Neuronal stem cell (in vitro differentiated cells): ENCODE data around the gene CAMLG. TPM values are rescaled to one million over a fixed set of nuclear protein-coding genes. Genes with fewer than 3 reads are reported as not detected.
"Not testable (repeated sequence)": the region's sequence is repeated elsewhere in the genome, so short reads cannot be mapped to it uniquely, and the experiment has no call there.

Experiments used
- DNase-seq: peaks from one replicate; pipeline ENCODE4 v3.0.0-alpha.2; 2013; ENCODE audit warnings: low spot score
- H2AFZ ChIP-seq: one replicate; pipeline ENCODE4 v1.6.1; 2013; ENCODE audit warnings: mild to moderate bottlenecking, low read length, inconsistent platforms
- H2AK5ac ChIP-seq: 2 replicates; pipeline ENCODE4 v1.6.1; 2013; ENCODE audit warnings: low read depth, mild to moderate bottlenecking, inconsistent platforms, low read length, moderate library complexity, mixed read lengths
- H2BK120ac ChIP-seq: 2 replicates; pipeline ENCODE4 v1.6.1; 2013; ENCODE audit warnings: low read depth, mild to moderate bottlenecking, inconsistent platforms, low read length, moderate library complexity, mixed read lengths
- H2BK12ac ChIP-seq: one replicate; pipeline ENCODE4 v1.6.1; 2013; ENCODE audit warnings: low read length, inconsistent platforms
- H2BK15ac ChIP-seq: 2 replicates; pipeline ENCODE4 v1.6.1; 2013; ENCODE audit warnings: mild to moderate bottlenecking, low read length, inconsistent platforms, mixed read lengths
- H2BK5ac ChIP-seq: one replicate; pipeline ENCODE4 v1.6.1; 2013; ENCODE audit warnings: inconsistent platforms, mild to moderate bottlenecking, low read length, moderate library complexity
- H3K14ac ChIP-seq: one replicate; pipeline ENCODE4 v1.6.1; 2013; ENCODE audit warnings: low read length, inconsistent platforms
- H3K18ac ChIP-seq: 2 replicates; pipeline ENCODE4 v1.6.1; 2013; ENCODE audit warnings: low read length, inconsistent platforms
- H3K23ac ChIP-seq: 2 replicates; pipeline ENCODE4 v1.6.1; 2013; ENCODE audit warnings: low read depth, mild to moderate bottlenecking, mixed read lengths, low read length, inconsistent platforms; ENCODE audit not compliant: poor library complexity
- H3K27ac ChIP-seq: replicated peaks from 3 replicates; pipeline ENCODE4 v1.5.1; 2013; ENCODE audit warnings: low read length, inconsistent platforms
- H3K27me3 ChIP-seq, 3 experiments: 2 replicates each; pipeline ENCODE4 v1.6.1; 2013; ENCODE audit warnings: low read length in 3 of 3, mild to moderate bottlenecking in 2 of 3, inconsistent platforms in 1 of 3, low read depth in 1 of 3, mixed read lengths in 1 of 3, moderate library complexity in 1 of 3; ENCODE audit not compliant: control insufficient read depth in 3 of 3, insufficient read depth in 3 of 3
- H3K36me3 ChIP-seq, 2 donors: replicated peaks in 1 of 2; 2 replicates each; pipeline ENCODE4 v1.6.1; 2013; ENCODE audit warnings: low read length in 2 of 2; ENCODE audit not compliant: control insufficient read depth in 2 of 2, insufficient read depth in 2 of 2
- H3K4ac ChIP-seq: 2 replicates; pipeline ENCODE4 v1.6.1; 2013; ENCODE audit warnings: inconsistent platforms, mild to moderate bottlenecking, low read length, moderate library complexity
- H3K4me1 ChIP-seq, 2 donors: 1 replicate in 1 of 2; 2 replicates in 1 of 2; pipeline ENCODE4 v1.6.1; 2013; ENCODE audit warnings: low read length in 2 of 2, low read depth in 1 of 2; ENCODE audit not compliant: control insufficient read depth in 2 of 2, insufficient read depth in 1 of 2
- H3K4me2 ChIP-seq: one replicate; pipeline ENCODE4 v1.6.1; 2013; ENCODE audit warnings: mild to moderate bottlenecking, low read length, inconsistent platforms; ENCODE audit not compliant: insufficient read depth, poor library complexity, severe bottlenecking
- H3K4me3 ChIP-seq, 2 donors: 2 replicates each; pipeline ENCODE4 v1.5.1; 2013; ENCODE audit warnings: low read length in 2 of 2, mild to moderate bottlenecking in 2 of 2, inconsistent platforms in 1 of 2, moderate library complexity in 1 of 2
- H3K79me1 ChIP-seq: one replicate; pipeline ENCODE4 v1.6.1; 2013; ENCODE audit warnings: low read depth, mild to moderate bottlenecking, inconsistent platforms, low read length, moderate library complexity
- H3K9ac ChIP-seq: one replicate; pipeline ENCODE4 v1.6.1; 2013; ENCODE audit warnings: mild to moderate bottlenecking, low read depth, low read length, inconsistent platforms; ENCODE audit not compliant: poor library complexity
- H3K9me3 ChIP-seq, 2 donors: replicated peaks in 1 of 2; 2 replicates each; pipeline versions ENCODE3 to v1.6.1; 2013; ENCODE audit warnings: low read length in 2 of 2, mild to moderate bottlenecking in 2 of 2, inconsistent platforms in 1 of 2, low read depth in 1 of 2, mixed read lengths in 1 of 2, moderate library complexity in 1 of 2; ENCODE audit not compliant: control insufficient read depth in 2 of 2, insufficient read depth in 1 of 2
- H4K8ac ChIP-seq: one replicate; pipeline ENCODE4 v1.6.1; 2013; ENCODE audit warnings: low read depth, mild to moderate bottlenecking, inconsistent platforms, low read length, moderate library complexity
- H4K91ac ChIP-seq: one replicate; pipeline ENCODE4 v1.6.1; 2013; ENCODE audit warnings: low read length, low read depth, mild to moderate bottlenecking, inconsistent platforms; ENCODE audit not compliant: poor library complexity
- WGBS, 2 donors: extraction: QIAGEN DNeasy Blood & Tissue Kit; methylation state at CpG; one replicate each; pipeline ENCODE4 v1.1.7; 2013; ENCODE audit warnings: missing lambda C conversion rate in 2 of 2, mixed read lengths in 1 of 2; ENCODE audit not compliant: insufficient read length in 2 of 2, insufficient replicate concordance in 1 of 2; ENCODE audit errors: extremely low coverage in 2 of 2; 5-methylcytosine and 5-hydroxymethylcytosine counted together
- polyA plus RNA-seq, 2 experiments: library from polyadenylated mRNA; stranded (reverse); fragments of 200-250 nt; gene quantifications; one replicate each; pipeline ENCODE4 v1.2.3, GENCODE V29; 2013

CAMLG gene
- 59.6 TPM for polyA plus RNA-seq (2013, experiment 1 of 2)
- 63.4 TPM for polyA plus RNA-seq (2013, experiment 2 of 2)

- H2BK5ac ChIP-seq = no peak within 1 kb of the TSS
- peak within 1 kb of the TSS; percentile 94 for H2AFZ ChIP-seq
- H3K4me1 ChIP-seq = no peaks in the 10 kb centered on the region
- H2BK15ac ChIP-seq = no peak within 1 kb of the TSS
- no peak within 1 kb of the TSS for H2BK120ac ChIP-seq
- H3K9me3 ChIP-seq = no peaks in the 10 kb centered on the region
- no peak within 1 kb of the TSS for H4K91ac ChIP-seq
- no peak within 1 kb of the TSS for H3K4ac ChIP-seq
- H3K18ac ChIP-seq = peak within 1 kb of the TSS; percentile 92
- peak within 1 kb of the TSS; percentile 82 for H3K9ac ChIP-seq
- peak within 1 kb of the TSS; percentile 7 for H3K27ac ChIP-seq
- H4K8ac ChIP-seq = no peak within 1 kb of the TSS
- H3K4me3 ChIP-seq = peak within 1 kb of the TSS; percentile 69 to 94
- WGBS, 2 donors = no CpG with 5 or more reads among the region's 66 CpGs
- no peak within 1 kb of the TSS for H2BK12ac ChIP-seq
- no peak within 1 kb of the TSS for H2AK5ac ChIP-seq
- H3K14ac ChIP-seq = peak within 1 kb of the TSS; percentile 82
- H3K27me3 ChIP-seq = no peaks in the 10 kb centered on the region
- peak; percentile 96 for DNase-seq
- peak within 1 kb of the TSS; percentile 77 for H3K4me2 ChIP-seq
- peak within 1 kb of the TSS; percentile 98 for H3K23ac ChIP-seq
- H3K79me1 ChIP-seq = peaks cover 4% of the 10 kb centered on the region
- peaks cover 0 to 21% of the 10 kb centered on the region in 2 donors for H3K36me3 ChIP-seq
Measured at GRCh38 chr5:134738133-134738962, at the start of gene CAMLG. Gene CAMLG, plus strand, starts transcription at chr5:134738548. Its CDS starts 73 bp downstream, at chr5:134738621.

GRCh38 chr5:134690144-134690543 lies 48.2 kb upstream of the CAMLG start:
- not testable (repeated sequence) for H2BK15ac ChIP-seq, H4K91ac ChIP-seq, H3K79me1 ChIP-seq, H3K27me3 ChIP-seq, H3K4me3 ChIP-seq, H3K18ac ChIP-seq, H3K9ac ChIP-seq, DNase-seq, H2BK120ac ChIP-seq, H2BK5ac ChIP-seq, H2BK12ac ChIP-seq, H4K8ac ChIP-seq, H3K4me1 ChIP-seq, H3K27ac ChIP-seq, H3K4me2 ChIP-seq, H3K14ac ChIP-seq, H2AFZ ChIP-seq, H3K9me3 ChIP-seq, H3K4ac ChIP-seq, H2AK5ac ChIP-seq, H3K23ac ChIP-seq
- peaks cover 11 to 83% of the 10 kb centered on the region in 2 donors for H3K36me3 ChIP-seq
- whole genome bisulfite sequencing, 2 donors = no CpG with 5 or more reads among the region's 8 CpGs

- no peak overlapping the region for H2BK15ac ChIP-seq
- no peaks in the 10 kb centered on the region for H3K9me3 ChIP-seq
- H3K4me2 ChIP-seq = no peak overlapping the region
- no peak overlapping the region for H4K8ac ChIP-seq
- H3K9ac ChIP-seq = no peak overlapping the region
- no peak overlapping the region for H2BK120ac ChIP-seq
- H3K36me3 ChIP-seq = peaks cover 9 to 71% of the 10 kb centered on the region in 2 donors
- H3K79me1 ChIP-seq = no peaks in the 10 kb centered on the region
- H3K27me3 ChIP-seq = no peaks in the 10 kb centered on the region
- no peak overlapping the region for H3K23ac ChIP-seq
- H2BK12ac ChIP-seq = no peak overlapping the region
- no peak overlapping the region for H2AK5ac ChIP-seq
- H4K91ac ChIP-seq = no peak overlapping the region
- H3K4me3 ChIP-seq = no peak overlapping the region
- H2BK5ac ChIP-seq = no peak overlapping the region
- H3K14ac ChIP-seq = no peak overlapping the region
- no peak overlapping the region for H3K18ac ChIP-seq
- no peaks in the 10 kb centered on the region for H3K4me1 ChIP-seq
- DNase-seq = no peak
- H2AFZ ChIP-seq = no peak overlapping the region
- H3K4ac ChIP-seq = no peak overlapping the region
- no peak overlapping the region for H3K27ac ChIP-seq
Measured at GRCh38 chr5:134692722-134693121, 45.6 kb upstream of the CAMLG start.

DNA sequence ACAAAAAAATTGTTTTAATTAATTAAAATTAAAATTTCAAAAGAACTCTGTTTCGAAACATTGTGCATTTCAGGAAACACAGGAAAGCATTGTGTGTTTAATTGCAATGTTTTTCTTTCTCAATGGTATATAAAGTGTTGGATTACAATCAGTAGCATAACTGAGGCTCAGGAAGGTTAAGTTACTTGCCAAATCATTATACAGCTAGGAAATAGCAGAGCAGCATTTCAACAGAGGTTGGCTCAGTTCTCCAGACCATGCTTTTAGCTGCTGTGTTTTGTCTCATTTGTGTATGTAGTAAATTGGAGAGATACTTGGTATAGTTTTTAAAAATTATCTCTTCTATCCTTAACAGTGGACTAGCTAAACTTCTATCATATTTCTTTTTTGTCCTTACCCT lies 30.0 kb upstream of the CAMLG start:
- Histone ChIP-seq H3K79me1 (no peaks in the 10 kb centered on the region), H2BK120ac (no peak overlapping the region), H3K27me3 (no peaks in the 10 kb centered on the region), H2BK12ac (no peak overlapping the region), H4K8ac (no peak overlapping the region), H2AK5ac (no peak overlapping the region), H3K18ac (no peak overlapping the region), H2AFZ (no peak overlapping the region), H2BK15ac (no peak overlapping the region), H2BK5ac (no peak overlapping the region), H4K91ac (no peak overlapping the region), H3K36me3 (peaks cover 10 to 76% of the 10 kb centered on the region in 2 donors), H3K9ac (no peak overlapping the region), H3K23ac (no peak overlapping the region), H3K4me3 (no peak overlapping the region), H3K14ac (no peak overlapping the region), H3K4me2 (no peak overlapping the region), H3K4me1 (no peaks in the 10 kb centered on the region), H3K27ac (no peak overlapping the region), H3K4ac (no peak overlapping the region), H3K9me3 (no peaks in the 10 kb centered on the region)
- WGBS, 2 donors = no CpG with 5 or more reads among the region's 1 CpG
- no peak for DNase-seq
